Stimulated activated CD4-positive, alpha-beta T cell treated with anti-CD3 and anti-CD28 coated beads, Interleukin-4, amount 100 ng/mL, for 48 hours (primary cell): ENCODE data around the gene MBL2.

Source experiments
- DNase-seq, 2 donors: peaks; one replicate each; pipeline ENCODE4 v3.0.0-alpha.2; 2020; ENCODE audit warnings: low read depth in 2 of 2

Gene MBL2

GRCh38 chr10:52771534-52772445 lies 794 bp downstream of the MBL2 start:
- no peak for DNase-seq

GRCh38 chr10:52770904-52771303 lies 1.7 kb downstream of the MBL2 start:
- DNase-seq: no peak

- DNase-seq: no peak
Measured at GRCh38 chr10:52769966-52770365, 2.6 kb downstream of the MBL2 start.

GRCh38 chr10:52768001-52768532 lies 4.5 kb downstream of the MBL2 start:
- DNase-seq: no peak

- DNase-seq: no peak
Measured at GRCh38 chr10:52762088-52762487, 10.5 kb downstream of the MBL2 start.

- no peak for DNase-seq
Measured at GRCh38 chr10:52759154-52759553, 13.4 kb downstream of the MBL2 start.

GRCh38 chr10:52758406-52758805 lies 14.2 kb downstream of the MBL2 start:
- DNase-seq: no peak

- DNase-seq: no peak
Measured at GRCh38 chr10:52757773-52758172, 14.8 kb downstream of the MBL2 start.

GRCh38 chr10:52756966-52757365 lies 15.6 kb downstream of the MBL2 start:
- no peak for DNase-seq

GRCh38 chr10:52756295-52756694 lies 16.3 kb downstream of the MBL2 start:
- DNase-seq: no peak

- DNase-seq: no peak
Measured at GRCh38 chr10:52755297-52756062, 17.1 kb downstream of the MBL2 start.

- no peak for DNase-seq
Measured at GRCh38 chr10:52752801-52753445, 19.7 kb downstream of the MBL2 start.

GRCh38 chr10:52752261-52752660 lies 20.3 kb downstream of the MBL2 start:
- no peak for DNase-seq

GRCh38 chr10:52751337-52751736 lies 21.2 kb downstream of the MBL2 start:
- no peak for DNase-seq

GRCh38 chr10:52750629-52751028 lies 22.0 kb downstream of the MBL2 start:
- no peak for DNase-seq

- DNase-seq: no peak
Measured at GRCh38 chr10:52747694-52748093, 24.9 kb downstream of the MBL2 start.

- DNase-seq: no peak
Measured at GRCh38 chr10:52746169-52746568, 26.4 kb downstream of the MBL2 start.

- no peak for DNase-seq
Measured at GRCh38 chr10:52744057-52744805, 28.4 kb downstream of the MBL2 start.

- DNase-seq: no peak
Measured at GRCh38 chr10:52742731-52743130, 29.9 kb downstream of the MBL2 start.

GRCh38 chr10:52741851-52742250 lies 30.7 kb downstream of the MBL2 start:
- no peak for DNase-seq

- DNase-seq: peak in 1 of 2 donors; percentile 13
Measured at GRCh38 chr10:52740913-52741675, 31.5 kb downstream of the MBL2 start.
